ENCODE measurements around the gene IREB2. TPM values are rescaled to one million over a fixed set of nuclear protein-coding genes. Genes with fewer than 3 reads are reported as not detected.
A peak's percentile ranks its signal among the peaks of the same experiment; 100 is the strongest.
"Not testable (repeated sequence)": the region's sequence is repeated elsewhere in the genome, so short reads cannot be mapped to it uniquely, and the experiment has no call there.

The IREB2 gene
- total RNA-seq, 2 experiments from 2014 or later = 84.3 to 89.0 TPM

GRCh38 chr15:78508272-78508671, 70.3 kb downstream of the IREB2 start:
- intact Hi-C loops (cut with DNase I, micrococcal nuclease) = loop anchor here in 1 of 2 experiments (2.0 kb wide), 1 partner anchor 33 kb away; the partner anchor contains the start of gene PSMA4
- H3K4me1 Mint-ChIP-seq (ENCODE audit: low read depth) = peaks cover 36% of the 10 kb centered on the region
- H3K4me3 Mint-ChIP-seq = peak overlapping the region; percentile 93
- TF ChIP-seq CTCF (IDR thresholded peaks at IDR 0.05) = no peak
- no peaks in the 10 kb centered on the region for H3K36me3 Mint-ChIP-seq (ENCODE audit: low read depth)
- H3K9me3 Mint-ChIP-seq = no peaks in the 10 kb centered on the region
- H3K4me1 ChIP-seq (ENCODE audit: insufficient read depth, low read length) = peaks cover 23% of the 10 kb centered on the region
- H3K27ac Mint-ChIP-seq = peak overlapping the region; percentile 69
- H3K4me3 ChIP-seq (ENCODE audit: low read length) = peak overlapping the region; percentile 75
- POLR2A ChIA-PET = interaction anchor here (0.7 to 3.3 kb wide), 3 partner anchors 22 to 70 kb away, joined by 3 to 27 read pairs (median 17); partner anchors contain the start of genes IREB2 and PSMA4
- no peak for ATAC-seq (ENCODE audit: poor library complexity)
- DNase-seq = no peak
- no peaks in the 10 kb centered on the region for H3K27me3 Mint-ChIP-seq
- H3K27ac ChIP-seq (ENCODE audit: low read depth in 1 of 2, low read length in 2 of 2) = no peak overlapping the region
- H3K36me3 ChIP-seq (ENCODE audit: insufficient read depth, low read length) = no peaks in the 10 kb centered on the region
- no peaks in the 10 kb centered on the region for H3K27me3 ChIP-seq (ENCODE audit: control insufficient read depth in 1 of 2, insufficient read depth in 2 of 2, low read length in 2 of 2)
- CTCF ChIA-PET = no interaction called here
- no peaks in the 10 kb centered on the region for H3K9me3 ChIP-seq (ENCODE audit: control insufficient read depth in 1 of 2, insufficient read depth in 1 of 2, low read length in 2 of 2)

- Histone ChIP-seq H3K36me3 (ENCODE audit: insufficient read depth, low read length) (no peaks in the 10 kb centered on the region), H3K4me3 (ENCODE audit: low read length) (no peak overlapping the region), H3K27me3 (ENCODE audit: control insufficient read depth in 1 of 2, insufficient read depth in 2 of 2, low read length in 2 of 2) (no peaks in the 10 kb centered on the region), H3K27ac (ENCODE audit: low read depth in 1 of 2, low read length in 2 of 2) (no peak overlapping the region), H3K9me3 (ENCODE audit: control insufficient read depth in 1 of 2, insufficient read depth in 1 of 2, low read length in 2 of 2) (no peaks in the 10 kb centered on the region), H3K4me1 (ENCODE audit: insufficient read depth, low read length) (peaks cover 23% of the 10 kb centered on the region)
- intact Hi-C loops (cut with DNase I, micrococcal nuclease) = loop anchor here in 1 of 2 experiments (2.0 kb wide), 1 partner anchor 31 kb away; the partner anchor contains the start of gene PSMA4
- Mint-ChIP-seq H3K27me3 (no peaks in the 10 kb centered on the region), H3K27ac (peak overlapping the region; percentile 69), H3K36me3 (ENCODE audit: low read depth) (no peaks in the 10 kb centered on the region), H3K4me1 (ENCODE audit: low read depth) (peaks cover 36% of the 10 kb centered on the region), H3K9me3 (no peaks in the 10 kb centered on the region), H3K4me3 (peak overlapping the region; percentile 52)
- no peak for ATAC-seq (ENCODE audit: poor library complexity)
- POLR2A ChIA-PET = interaction anchor here (3.1 to 3.3 kb wide), 2 partner anchors 31 to 72 kb away, joined by 17 to 27 read pairs; partner anchors contain the start of genes IREB2 and PSMA4
- CTCF ChIA-PET = no interaction called here
- DNase-seq = peak in 4 of 14 experiments; percentile 4 to 15 (median 11)
- no peak for TF ChIP-seq CTCF (IDR thresholded peaks at IDR 0.05)
Measured at GRCh38 chr15:78509726-78510312, 71.8 kb downstream of the IREB2 start.

- ATAC-seq (ENCODE audit: poor library complexity); CTCF ChIA-PET; H3K27ac Mint-ChIP-seq: not testable (repeated sequence)
Measured at GRCh38 chr15:78520035-78520434, 82.0 kb downstream of the IREB2 start.

More at GRCh38 chr15:78520035-78520434, 82.0 kb downstream of the IREB2 start:
- POLR2A ChIA-PET; H3K27ac ChIP-seq (ENCODE audit: low read depth in 1 of 2, low read length in 2 of 2); H3K4me3 Mint-ChIP-seq; H3K27me3 ChIP-seq (ENCODE audit: control insufficient read depth in 1 of 2, insufficient read depth in 2 of 2, low read length in 2 of 2); H3K9me3 Mint-ChIP-seq; H3K27me3 Mint-ChIP-seq; H3K4me3 ChIP-seq (ENCODE audit: low read length); H3K9me3 ChIP-seq (ENCODE audit: control insufficient read depth in 1 of 2, insufficient read depth in 1 of 2, low read length in 2 of 2); DNase-seq; H3K4me1 Mint-ChIP-seq (ENCODE audit: low read depth); intact Hi-C loops (cut with DNase I, micrococcal nuclease); H3K4me1 ChIP-seq (ENCODE audit: insufficient read depth, low read length); H3K36me3 ChIP-seq (ENCODE audit: insufficient read depth, low read length): not testable (repeated sequence)
- peaks cover 11% of the 10 kb centered on the region for H3K36me3 Mint-ChIP-seq (ENCODE audit: low read depth)

All from CD4-positive, alpha-beta T cell (primary cell).